GM18867 (cell line): ENCODE data around the gene FZD10.

Experiments used
- ATAC-seq: cut with Tn5 transposase; IDR thresholded peaks from one replicate; pipeline ENCODE4 v1.9.1; 2021; ENCODE audit warnings: mild to moderate bottlenecking, moderate library complexity; ENCODE audit not compliant: unreplicated experiment

The FZD10 gene, protein sequence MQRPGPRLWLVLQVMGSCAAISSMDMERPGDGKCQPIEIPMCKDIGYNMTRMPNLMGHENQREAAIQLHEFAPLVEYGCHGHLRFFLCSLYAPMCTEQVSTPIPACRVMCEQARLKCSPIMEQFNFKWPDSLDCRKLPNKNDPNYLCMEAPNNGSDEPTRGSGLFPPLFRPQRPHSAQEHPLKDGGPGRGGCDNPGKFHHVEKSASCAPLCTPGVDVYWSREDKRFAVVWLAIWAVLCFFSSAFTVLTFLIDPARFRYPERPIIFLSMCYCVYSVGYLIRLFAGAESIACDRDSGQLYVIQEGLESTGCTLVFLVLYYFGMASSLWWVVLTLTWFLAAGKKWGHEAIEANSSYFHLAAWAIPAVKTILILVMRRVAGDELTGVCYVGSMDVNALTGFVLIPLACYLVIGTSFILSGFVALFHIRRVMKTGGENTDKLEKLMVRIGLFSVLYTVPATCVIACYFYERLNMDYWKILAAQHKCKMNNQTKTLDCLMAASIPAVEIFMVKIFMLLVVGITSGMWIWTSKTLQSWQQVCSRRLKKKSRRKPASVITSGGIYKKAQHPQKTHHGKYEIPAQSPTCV

DNA sequence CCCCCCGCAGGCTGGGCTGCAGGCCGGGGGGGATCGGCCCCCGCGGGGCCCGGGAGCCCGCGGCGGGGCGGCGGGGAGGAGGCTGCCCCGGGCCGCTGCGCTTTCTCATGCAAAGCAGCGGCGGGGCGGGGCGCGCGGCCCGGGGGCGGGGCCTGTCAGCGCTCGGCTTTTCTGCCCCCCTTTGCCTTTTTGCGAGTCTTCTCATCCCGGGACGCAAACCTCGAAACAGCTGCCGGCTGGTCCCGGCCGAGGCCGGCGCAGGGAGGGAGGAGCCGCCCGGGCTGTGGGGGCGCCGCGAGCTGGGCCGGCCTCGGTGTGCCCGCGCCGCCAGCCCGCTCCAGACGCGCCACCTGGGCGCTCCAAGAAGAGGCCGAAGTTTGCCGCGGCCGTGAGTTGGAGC is at the start of gene FZD10:
TSS of gene FZD10 (plus strand) at position 198 of the 400 bp plus-strand sequence. CDS start 479 bp downstream, outside the sequence.
- ATAC-seq = no peak

DNA sequence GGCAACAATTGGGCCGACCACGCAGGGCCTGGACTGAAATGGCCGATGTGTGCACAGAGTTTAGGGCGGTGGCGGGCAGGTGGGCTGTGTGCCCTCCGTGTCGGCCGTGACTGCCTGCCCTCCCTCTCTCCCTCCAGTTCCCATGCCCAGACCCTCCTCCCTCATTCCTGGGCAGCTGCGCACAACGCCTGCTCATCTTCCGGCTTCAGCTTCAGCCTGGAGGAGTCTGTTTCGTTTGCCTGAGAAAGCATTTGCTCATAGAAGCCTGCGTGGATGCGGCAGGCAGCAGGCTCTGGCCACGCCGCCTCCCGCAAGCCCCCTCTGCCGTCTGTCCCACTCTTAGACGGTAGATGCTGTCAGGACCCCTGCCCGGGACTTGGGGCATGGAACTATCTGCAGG is 47.3 kb upstream of the FZD10 start:
- ATAC-seq = no peak

DNA sequence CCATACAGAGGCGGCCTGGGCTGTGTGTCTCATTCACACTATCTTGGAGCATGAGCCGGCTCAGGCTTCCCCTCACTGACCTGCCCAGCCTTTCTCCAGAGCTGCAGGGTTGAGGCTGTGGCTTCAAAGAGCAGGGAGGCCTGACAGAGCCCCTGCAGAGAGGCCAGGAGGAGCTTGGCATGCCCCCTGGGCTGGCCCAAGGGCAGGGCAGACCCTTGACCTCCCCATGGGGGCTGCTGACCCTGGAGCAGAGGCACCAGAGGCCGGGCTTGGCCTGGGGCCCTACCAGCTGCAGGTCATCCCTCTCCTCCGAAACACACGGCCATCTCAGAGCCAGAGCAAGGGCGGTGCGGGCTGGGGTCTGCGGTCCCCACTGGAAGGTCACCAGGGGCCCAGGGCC is 46.6 kb upstream of the FZD10 start:
- no peak for ATAC-seq

DNA sequence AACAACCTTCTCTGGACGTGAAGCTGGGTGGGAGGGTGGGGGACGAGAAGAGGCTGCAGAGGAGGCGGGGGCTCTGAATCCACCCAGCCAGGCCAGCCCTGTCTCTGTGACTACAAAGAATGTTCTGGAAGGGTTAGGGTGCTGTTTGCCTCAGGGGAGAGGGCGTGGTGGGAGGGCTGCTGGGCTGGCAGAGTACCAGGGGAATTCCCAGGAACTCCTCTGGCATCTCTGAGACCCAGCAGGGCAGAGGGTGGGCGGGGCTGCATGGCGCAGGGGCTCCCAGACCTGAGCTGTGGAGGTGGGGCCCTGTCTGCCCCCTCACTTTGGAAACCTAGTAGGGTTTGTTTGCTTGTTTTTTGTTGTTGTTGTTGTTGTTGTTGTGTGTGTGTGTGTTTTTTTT is 45.5 kb upstream of the FZD10 start:
- no peak for ATAC-seq

DNA sequence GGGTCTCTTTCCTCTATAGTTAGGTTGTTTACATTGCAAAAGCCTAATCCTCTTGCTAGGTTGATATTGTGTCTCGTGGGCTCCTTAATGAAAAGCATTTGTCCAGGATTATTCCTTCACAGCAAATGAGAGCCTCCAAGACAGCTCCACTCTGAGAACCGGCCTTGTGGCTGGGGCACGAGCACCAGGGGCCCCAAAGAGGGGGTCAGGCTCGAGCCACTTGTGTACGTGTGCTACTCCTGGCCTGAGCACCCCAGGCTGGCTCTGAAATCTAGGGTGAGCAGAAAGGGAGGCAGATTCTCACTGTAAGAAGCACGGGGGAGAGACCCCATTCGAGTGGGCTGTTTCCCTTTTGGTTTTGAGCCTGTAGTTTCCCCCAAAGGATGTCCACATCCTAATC is 45.0 kb upstream of the FZD10 start:
- no peak for ATAC-seq

DNA sequence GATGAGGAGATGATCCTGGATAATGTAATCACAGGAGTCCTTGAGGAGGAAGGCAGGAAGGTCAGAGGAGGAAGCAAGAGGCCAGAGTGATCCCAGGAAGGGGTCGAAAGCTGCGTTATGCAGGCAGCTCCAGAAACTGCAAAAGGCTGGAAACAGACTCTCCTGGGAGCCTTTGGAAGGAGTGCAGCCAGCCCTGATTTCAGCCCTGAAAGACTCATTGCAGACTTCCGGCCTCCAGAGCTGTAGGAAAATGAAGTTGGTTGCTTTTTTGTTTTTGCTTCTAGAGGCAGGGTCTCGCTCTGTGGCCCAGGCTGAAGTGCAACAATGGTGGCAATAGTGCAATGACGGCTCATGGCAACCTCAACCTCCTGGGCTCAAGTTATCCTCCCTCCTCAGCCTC is 44.6 kb upstream of the FZD10 start:
- ATAC-seq = no peak

DNA sequence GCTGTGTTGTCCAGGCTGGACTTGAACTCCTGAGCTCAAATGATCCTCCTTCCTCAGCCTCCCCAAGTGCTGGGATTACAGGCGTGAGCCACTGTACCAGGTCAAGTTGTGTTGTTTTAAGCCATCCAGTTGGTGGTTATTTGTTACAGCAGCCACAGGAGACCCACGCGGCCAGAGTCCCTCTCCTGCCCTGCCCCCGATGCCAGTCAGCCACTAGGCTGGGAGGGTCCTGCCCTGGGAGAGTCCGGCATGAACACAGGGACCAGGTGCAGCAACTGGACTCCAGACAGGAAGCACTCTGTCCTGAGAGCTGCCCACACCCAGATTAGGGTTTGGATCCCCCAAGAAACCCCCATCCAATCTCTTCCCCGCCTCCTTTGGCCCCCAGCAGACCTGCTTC is 44.1 kb upstream of the FZD10 start:
- ATAC-seq = no peak

DNA sequence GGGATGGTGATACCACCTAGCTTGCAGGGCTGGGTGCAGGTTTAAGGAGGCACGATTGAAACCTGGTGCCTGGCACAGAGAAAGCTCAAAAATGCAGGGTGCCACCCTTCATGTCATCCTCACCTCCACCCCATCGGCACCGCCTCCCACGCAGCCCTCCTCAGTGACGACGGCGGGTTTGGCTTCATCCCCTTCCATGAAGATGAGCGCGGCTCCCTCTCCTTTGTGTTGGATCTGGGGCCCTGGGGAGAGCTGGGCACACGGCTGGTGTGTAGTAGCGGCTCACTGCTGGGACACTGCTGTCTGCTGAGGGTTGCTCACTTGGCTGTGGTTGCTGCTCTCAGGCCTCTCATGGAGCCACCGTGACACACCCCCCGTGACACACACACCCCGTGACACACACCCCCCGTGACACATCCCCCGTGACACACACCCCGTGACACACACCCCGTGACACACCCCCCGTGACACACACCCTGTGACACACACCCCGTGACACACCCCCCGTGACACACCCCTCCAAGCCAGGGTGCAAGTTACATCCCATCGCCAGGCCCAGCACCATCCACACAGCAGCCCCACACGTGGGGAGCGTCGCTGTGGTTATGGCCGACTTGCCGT is 42.9 kb upstream of the FZD10 start:
- no peak for ATAC-seq

DNA sequence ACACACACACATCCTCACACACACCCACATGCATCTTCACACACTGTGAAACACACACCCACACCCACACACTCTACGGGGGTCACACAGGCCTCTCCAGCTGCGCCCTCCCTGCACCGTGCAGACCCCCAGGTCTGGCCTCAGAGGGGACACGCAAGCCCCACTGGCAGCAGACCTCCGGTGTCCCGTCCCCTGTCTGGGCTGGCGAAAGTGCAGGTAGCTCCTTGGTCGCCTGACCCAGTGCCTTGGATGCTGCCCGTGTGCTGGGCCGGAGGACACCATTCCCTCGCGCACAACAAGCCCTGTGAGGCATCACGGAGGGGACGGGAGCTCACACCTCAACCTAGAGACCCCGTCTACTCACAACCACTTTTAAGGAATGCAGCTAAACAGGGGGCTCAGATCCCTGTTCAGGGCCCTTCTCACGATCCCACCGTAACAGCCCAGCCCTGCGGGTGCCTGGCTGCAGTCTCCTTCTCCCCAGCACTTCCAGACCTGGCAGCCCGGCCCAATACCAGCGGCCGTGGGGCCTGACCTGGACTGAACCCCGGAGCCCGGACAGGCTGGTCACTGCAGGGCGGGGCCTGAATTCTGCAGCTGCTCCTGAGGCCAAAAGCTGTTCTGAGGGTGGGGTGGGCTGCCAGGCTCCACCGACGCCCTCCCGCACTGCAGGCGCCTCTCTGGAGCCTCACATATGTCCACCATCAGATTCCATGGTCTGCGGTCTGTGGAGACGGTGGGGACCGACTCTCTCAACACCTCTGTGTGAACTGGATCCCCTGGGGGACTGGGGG is 42.1 kb upstream of the FZD10 start:
- no peak for ATAC-seq

DNA sequence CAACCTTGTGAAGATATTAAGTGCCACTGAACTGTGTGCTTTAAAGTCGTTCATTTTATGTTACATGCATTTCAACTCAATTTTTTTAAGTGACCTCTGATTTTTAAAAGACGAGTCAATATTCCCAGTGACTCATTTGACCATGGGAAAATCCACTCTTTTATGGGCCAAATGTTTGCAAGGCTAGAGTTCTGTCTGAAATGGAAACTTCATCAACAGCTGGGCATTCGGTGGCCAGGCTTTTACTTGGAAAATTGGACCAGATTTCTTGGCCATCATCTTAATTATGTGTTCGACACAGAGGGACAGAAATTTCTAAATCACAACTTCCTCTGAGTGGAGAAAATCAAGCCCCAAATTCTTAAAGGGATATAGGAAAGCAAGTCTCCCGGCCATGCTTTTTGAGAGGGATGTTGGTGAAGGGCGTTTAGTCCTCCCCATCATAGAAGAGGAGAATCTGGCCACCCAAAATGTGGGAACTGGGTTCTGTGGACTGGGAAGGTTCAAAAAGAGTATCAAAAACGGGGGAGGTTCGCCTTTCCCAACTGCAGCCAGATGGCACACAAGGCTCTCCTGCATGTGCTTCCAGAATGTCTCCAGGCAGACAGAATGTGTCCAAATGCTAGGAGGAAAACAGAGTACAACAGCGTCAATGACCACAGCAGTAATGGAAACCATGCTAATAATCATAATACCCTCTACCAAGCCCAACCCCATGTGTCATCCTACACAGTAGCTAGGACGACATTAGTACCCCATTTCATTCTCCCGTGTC is 40.9 kb upstream of the FZD10 start:
- no peak for ATAC-seq

DNA sequence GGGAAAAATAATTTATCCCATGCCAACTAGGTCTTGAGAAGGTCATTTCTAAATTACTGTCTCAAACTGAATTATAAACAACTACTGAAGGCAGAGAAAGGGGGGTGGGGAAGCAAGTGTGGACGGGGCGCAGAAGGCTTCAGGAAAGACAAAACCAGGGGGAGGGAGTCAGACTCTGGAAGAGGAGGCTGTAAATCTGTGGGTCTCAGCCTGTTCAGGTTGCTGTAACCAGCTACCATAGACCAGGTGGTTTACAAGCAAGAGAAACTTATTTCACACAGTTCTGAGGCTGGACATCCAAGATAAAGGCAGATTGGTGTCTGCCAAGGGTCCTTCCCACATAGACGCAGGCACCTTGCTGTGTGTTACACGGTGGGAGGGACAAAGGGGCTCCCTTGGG is 39.9 kb upstream of the FZD10 start:
- ATAC-seq = no peak

DNA sequence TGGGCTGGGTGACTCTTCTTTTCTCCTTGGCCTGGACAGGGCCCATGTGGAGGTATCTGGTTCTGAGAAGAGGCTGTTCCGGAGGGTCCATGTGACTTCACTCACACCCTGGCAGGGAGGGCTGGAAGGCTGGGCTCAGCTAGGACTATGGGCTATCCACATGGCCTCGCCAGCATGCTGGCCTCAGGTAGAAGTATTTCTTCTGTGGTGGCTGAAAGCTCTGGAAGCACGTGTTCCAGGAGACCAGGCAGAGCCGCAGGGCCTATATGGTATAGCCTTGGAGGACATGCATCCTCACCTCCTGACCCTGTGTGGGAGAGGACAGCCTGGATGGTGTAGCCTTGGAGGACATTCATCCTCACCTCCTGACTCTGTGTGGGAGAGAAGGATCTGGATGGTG is 38.2 kb upstream of the FZD10 start:
- ATAC-seq = no peak

DNA sequence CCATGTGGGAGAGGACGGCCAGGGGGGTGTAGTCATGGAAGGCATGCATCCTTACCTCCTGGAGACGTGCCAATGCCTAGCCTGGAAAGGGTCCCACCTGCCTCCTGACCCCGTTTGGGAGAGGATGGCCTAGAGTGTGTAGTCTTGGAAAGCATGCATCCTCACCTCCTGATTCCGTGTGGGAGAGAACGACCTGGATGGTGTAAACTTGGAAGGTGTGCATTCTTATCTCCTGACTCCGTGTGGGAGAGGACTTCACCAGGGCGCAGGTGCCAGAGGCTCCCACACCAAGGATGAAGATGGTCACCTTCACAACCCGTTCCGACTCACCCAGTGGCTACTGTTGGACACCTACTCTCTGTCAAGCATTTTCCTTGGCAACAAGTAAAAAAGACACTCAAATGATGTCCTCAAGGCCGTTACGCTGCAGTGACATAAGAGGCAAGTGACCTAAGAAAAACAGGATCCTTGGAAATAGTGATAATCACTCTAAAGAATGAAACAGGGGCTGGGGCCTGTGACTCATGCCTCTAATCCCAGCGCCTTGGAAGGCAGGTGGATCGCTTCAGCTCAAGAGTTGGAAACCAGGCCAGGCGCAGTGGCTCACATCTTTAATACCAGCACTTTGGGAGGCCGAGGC is 37.5 kb upstream of the FZD10 start:
- ATAC-seq = no peak

DNA sequence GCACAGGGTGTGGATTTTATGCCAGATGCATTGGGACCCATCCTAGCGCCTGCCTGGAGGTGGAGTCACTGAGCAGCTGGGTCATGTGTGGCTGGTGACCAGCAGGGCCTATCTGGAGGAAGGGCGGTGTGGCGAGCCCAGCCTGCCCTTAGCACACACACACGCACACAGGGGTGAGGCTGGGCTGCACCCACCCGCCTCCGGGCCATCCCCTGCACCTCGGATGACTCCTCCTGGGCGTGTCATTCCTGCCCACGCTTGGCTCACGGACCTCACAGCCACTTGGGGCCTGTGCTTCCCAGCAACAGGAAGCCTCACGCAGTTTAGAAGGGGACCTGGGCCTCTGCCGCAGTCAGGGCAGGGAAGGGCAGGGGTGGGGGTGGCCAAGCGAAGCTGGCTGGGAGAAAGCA is 36.2 kb upstream of the FZD10 start:
- ATAC-seq = no peak

DNA sequence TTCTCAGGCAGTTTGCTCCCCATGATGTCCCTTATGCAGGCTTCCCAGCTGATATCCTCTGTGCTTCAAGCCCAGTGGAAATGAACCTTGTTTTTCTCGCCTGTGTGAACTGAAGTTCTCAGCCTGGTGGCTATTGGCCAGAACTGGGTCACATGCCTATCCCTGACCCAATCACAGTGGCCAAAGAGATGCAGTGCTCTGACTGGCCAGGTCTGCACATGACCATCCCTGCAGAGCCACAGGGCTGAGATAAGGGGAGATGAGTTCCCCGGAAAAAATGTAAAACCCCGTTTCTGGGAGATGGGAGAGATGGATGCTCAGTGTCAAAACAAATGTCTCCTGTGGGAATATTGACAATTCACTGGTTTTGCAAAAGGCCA is 34.7 kb upstream of the FZD10 start:
- no peak for ATAC-seq

DNA sequence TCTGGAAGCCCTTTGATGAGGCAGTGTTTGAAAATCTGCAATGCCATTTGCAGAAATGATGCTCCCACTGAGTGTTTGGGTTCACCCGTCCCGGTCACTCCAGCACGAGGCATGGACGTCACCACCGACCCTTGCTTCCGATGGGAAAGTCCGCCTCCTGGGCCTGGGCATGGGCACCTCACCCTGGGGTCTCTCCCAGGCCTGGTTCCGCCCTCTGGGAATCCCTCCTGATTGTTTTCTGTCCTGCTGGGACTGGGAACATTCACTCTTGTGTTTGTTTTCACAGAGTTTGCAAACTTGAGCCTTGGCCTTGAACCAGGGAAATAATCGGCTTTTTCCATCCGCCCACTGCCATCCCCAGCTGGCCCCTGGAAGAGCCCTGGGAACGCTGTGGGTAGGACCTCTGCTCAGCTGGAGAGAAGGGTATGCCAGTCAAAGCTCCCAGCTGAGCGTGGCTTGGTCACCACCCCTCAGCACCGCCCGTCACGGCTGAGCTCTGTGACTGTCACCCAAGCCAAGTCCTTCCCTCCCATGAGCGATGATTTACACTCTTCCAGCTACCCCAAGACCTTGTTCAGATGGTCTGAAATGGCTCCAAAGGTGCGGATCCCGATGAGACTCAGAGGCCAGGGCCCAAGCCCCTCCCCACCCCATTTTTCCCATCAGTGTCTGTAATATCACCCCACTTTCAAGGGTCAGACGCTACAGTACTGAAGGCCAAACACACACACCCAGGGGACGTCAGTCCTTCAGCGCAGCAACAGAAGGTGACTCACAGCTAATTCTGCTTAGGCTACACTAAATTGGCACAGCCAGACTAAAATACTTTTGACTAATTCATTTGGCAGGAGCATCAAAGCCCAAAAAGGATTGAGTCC is 34.1 kb upstream of the FZD10 start:
- no peak for ATAC-seq

DNA sequence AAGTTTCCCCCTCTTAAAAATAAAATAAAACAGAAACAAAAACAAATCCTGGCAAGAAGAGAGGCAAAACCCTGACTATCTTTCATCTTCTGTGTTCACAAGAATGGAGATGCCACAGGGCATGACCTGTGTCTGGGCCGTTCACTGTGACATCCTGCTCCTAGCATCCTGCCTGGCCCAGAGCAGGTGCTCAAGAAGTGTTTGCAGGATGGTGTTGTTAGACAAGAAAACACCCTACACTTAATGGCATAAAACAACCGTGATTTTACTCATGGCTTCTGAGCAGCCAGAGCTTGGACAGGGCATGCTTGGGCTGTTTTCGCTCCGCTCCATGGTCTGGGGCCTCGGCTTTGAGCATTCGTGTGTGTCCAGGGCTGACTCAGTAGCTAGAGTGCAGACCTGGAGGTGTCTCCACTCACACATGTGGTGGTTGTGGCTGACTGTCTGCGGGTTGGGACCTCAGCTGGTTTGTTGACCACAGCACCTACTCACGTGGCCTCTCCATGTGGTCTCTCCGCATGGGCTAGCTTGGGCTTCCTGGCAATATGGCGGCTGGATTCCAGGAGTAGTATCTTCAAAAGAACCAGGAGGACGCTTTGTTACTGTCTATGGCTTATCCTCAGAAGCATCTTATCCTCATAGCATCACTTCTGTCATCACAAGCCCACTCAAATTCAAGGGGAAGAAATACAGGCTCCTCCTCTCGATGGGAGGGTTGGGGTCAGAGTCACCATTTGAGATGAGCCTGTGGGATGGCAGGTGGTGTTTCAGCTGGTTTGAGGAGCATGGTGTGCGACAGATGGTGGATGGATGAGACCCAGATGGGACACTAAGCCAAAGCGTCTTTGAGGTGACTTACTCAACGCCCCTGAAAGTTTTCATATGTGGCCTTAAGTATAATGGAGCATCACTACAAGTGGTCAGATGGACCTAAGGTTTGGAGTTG is 33.2 kb upstream of the FZD10 start:
- no peak for ATAC-seq

DNA sequence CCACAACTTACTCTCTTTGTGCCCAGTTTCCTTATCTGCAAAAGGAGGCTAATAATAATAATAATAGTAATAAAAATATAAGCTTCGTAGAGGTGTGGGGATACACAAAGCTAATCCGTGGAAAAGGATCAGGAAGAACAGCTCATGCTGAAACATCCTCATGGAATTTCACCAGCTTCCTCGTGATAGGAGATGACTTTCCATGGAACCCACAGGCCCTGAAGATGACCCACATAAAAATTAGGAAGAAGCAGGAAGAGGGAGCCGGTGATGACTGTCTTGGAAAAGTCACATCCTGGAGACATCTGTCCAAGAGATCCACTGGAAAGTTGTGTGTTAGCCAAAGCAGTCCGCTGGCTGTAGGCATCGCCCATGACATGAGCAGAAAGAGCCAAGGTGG is 31.9 kb upstream of the FZD10 start:
- no peak for ATAC-seq
